Stomach (tissue), 9 donors: ENCODE measurements around the gene FTO. TPM values are rescaled to one million over a fixed set of nuclear protein-coding genes. Genes with fewer than 3 reads are reported as not detected.

ENCODE experiments used
- DNase-seq, 2 donors: peaks; one replicate each; pipeline versions ENCODE4 v3.0.0 to v3.0.0-alpha.2; 2013 to 2019
- H3K27ac ChIP-seq, 5 donors: fragments of 200-600 bp in 4 of 5; sonication (generic) in 4 of 5; one replicate each; pipeline ENCODE4 v1.5.1; 2013 to 2019; ENCODE audit warnings: mild to moderate bottlenecking in 1 of 5, moderate library complexity in 1 of 5
- H3K27me3 ChIP-seq, 3 donors: fragments of 200-600 bp; sonication (generic); one replicate each; pipeline ENCODE4 v1.5.1; 2017 to 2019; ENCODE audit warnings: mixed run types in 1 of 3
- H3K36me3 ChIP-seq, 4 donors: fragments of 200-600 bp; sonication (generic); 1 replicate in 3 of 4; 2 replicates in 1 of 4; pipeline ENCODE4 v1.5.1; 2016 to 2019
- H3K4me1 ChIP-seq, 4 donors: fragments of 200-600 bp; sonication (generic); one replicate each; pipeline ENCODE4 v1.5.1; 2016 to 2019
- H3K4me3 ChIP-seq, 4 donors: fragments of 200-600 bp; sonication (generic) in 3 of 4; one replicate each; pipeline ENCODE4 v1.5.1; 2016 to 2019; ENCODE audit warnings: mild to moderate bottlenecking in 1 of 4
- H3K9me3 ChIP-seq, 4 donors: fragments of 200-600 bp; sonication (generic); one replicate each; pipeline ENCODE4 v1.5.1; 2016 to 2019
- EP300 ChIP-seq: sonication (generic); formaldehyde crosslinking; IDR thresholded peaks from one replicate; pipeline ENCODE4 v1.6.1; 2017; ENCODE audit warnings: antibody characterized with exemption
- POLR2A ChIP-seq, 4 donors: fragments of 450-650 bp; IDR thresholded peaks; one replicate each; pipeline ENCODE4 v1.6.1; 2016; ENCODE audit warnings: antibody characterized with exemption in 4 of 4, control low read depth in 2 of 4, mild to moderate bottlenecking in 1 of 4, moderate library complexity in 1 of 4
- POLR2AphosphoS5 ChIP-seq, 3 donors: sonication (generic); formaldehyde crosslinking; IDR thresholded peaks; one replicate each; pipeline ENCODE4 v1.6.1; 2016; ENCODE audit warnings: antibody characterized with exemption in 3 of 3
- WGBS, 5 donors: extraction: QIAGEN DNeasy Blood & Tissue Kit in 3 of 5; methylation state at CpG; one replicate each; pipeline versions ENCODE4 v1.1.5 to v1.1.7; 2013 to 2018; 5-methylcytosine and 5-hydroxymethylcytosine counted together
- intact Hi-C: fragments of 100-400 bp; cut with DNase I; formaldehyde crosslinking; loops from one replicate; pipeline ENCODE4 v1.15.1; 2023; ENCODE audit warnings: low total_unique reads
- polyA plus RNA-seq, 3 donors: library from polyadenylated mRNA; stranded (reverse); fragments of 200-250 nt; gene quantifications; one replicate each; pipeline ENCODE4 v1.2.3, GENCODE V29; 2013
- total RNA-seq, 5 donors: library from RNA; depleted of rRNA; stranded (reverse); fragments of >200 nt; gene quantifications; one replicate each; pipeline versions ENCODE4 v1.1.0 to v1.2.3, GENCODE V29; 2014 to 2016
- TF ChIP-seq, protein P1 (sequence below), 7 experiments: fragments of 450-650 bp in 4 of 7; fragments of 200-600 bp in 3 of 7; sonication (generic) in 3 of 7; IDR thresholded peaks; one replicate each; pipeline ENCODE4 v1.5.1; 2016 to 2019; ENCODE audit warnings: antibody characterized with exemption in 7 of 7, control low read depth in 2 of 7, mild to moderate bottlenecking in 1 of 7
- donor health status: healthy with polysubstance abuse.
- donor health status: Bipolar disorder and iron deficiency.
- donor health status: healthy.

Gene FTO
- total and polyA plus RNA-seq, 8 donors = 9.3 to 88.7 (median 24.6) TPM

DNA sequence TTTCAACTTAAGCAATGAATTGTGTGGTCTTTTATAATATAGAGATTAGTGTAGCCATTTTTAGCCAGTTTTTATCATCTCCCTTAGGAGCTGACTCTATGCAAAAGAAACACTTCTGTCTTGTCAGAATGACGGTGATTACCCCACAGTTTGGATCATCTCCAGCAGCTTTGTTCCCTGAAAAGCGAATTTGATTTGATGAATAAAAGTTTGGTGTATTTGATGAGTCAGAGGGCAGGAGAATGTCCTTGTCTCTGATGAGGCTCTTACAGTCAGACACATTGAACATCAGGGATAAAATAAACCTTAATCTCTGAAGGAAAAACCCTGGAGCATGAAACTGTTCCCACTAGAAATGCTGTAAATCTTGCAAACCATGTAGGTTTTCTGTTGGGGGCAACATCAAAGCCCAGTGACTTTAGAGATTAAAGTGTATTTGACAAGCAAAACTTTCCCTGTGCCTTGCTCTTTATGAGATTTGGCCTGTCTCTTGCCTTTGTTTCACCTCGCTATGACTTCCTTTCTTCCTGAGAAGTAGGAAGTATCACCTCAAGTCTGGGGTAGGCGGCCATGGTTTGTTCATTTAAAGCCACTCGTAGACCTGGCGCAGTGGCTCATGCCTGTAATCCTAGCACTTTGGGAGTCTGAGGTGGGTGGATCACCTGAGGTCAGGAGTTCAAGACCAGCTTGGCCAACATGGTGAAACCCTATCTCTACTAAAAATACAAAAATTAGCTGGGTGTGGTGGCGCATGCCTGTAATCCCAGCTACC is 209.3 kb downstream of the FTO start:
- no peak for DNase-seq
- H3K4me1 ChIP-seq = peaks cover 0 to 31% (median 21%) of the 10 kb centered on the region in 4 donors
- TF ChIP-seq, protein P1, sequence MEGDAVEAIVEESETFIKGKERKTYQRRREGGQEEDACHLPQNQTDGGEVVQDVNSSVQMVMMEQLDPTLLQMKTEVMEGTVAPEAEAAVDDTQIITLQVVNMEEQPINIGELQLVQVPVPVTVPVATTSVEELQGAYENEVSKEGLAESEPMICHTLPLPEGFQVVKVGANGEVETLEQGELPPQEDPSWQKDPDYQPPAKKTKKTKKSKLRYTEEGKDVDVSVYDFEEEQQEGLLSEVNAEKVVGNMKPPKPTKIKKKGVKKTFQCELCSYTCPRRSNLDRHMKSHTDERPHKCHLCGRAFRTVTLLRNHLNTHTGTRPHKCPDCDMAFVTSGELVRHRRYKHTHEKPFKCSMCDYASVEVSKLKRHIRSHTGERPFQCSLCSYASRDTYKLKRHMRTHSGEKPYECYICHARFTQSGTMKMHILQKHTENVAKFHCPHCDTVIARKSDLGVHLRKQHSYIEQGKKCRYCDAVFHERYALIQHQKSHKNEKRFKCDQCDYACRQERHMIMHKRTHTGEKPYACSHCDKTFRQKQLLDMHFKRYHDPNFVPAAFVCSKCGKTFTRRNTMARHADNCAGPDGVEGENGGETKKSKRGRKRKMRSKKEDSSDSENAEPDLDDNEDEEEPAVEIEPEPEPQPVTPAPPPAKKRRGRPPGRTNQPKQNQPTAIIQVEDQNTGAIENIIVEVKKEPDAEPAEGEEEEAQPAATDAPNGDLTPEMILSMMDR (IDR thresholded peaks at IDR 0.05) = no peak
- TF ChIP-seq POLR2AphosphoS5 (IDR thresholded peaks at IDR 0.05) (no peak), EP300 (no peak), POLR2A (IDR thresholded peaks at IDR 0.05) (no peak)
- intact Hi-C loops = no loop called here
- H3K36me3 ChIP-seq = no peaks in the 10 kb centered on the region
- no peaks in the 10 kb centered on the region for H3K9me3 ChIP-seq
- no peaks in the 10 kb centered on the region for H3K27me3 ChIP-seq
- H3K4me3 ChIP-seq = no peak overlapping the region
- 77 to 85% (median 81%) methylated on average over 7 of the region's 7 CpGs for WGBS, 5 donors
- no peak overlapping the region for H3K27ac ChIP-seq

DNA sequence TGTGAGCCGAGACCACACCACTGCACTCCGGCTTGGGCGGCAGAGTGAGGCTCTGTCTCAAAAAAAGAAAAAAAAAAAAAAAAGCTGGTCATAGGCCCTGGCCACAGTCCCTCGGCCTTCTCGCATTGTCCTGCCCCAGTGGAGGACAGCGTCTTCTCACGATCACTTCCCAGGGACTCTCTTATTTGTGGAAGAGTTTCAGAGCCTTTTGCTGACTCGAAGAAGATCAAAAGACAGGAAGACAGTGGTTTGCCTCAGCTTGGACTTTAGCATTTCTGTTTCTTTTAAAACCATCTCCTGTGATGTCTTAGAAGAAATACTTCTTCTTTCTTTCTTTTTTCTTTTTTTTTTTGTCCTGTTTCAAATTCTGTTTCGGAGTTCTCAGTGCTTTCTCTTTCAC is 210.0 kb downstream of the FTO start:
- Histone ChIP-seq H3K27me3 (no peaks in the 10 kb centered on the region), H3K27ac (no peak overlapping the region), H3K36me3 (no peaks in the 10 kb centered on the region), H3K4me1 (peaks cover 0 to 31% (median 20%) of the 10 kb centered on the region in 4 donors), H3K9me3 (no peaks in the 10 kb centered on the region), H3K4me3 (no peak overlapping the region)
- intact Hi-C loops = no loop called here
- TF ChIP-seq EP300 (no peak), POLR2AphosphoS5 (IDR thresholded peaks at IDR 0.05) (no peak), POLR2A (IDR thresholded peaks at IDR 0.05) (no peak)
- TF ChIP-seq, protein P1 (IDR thresholded peaks at IDR 0.05) = no peak
- WGBS, 5 donors = 70 to 87% (median 79%) methylated on average over 9 of the region's 9 CpGs
- DNase-seq = no peak

DNA sequence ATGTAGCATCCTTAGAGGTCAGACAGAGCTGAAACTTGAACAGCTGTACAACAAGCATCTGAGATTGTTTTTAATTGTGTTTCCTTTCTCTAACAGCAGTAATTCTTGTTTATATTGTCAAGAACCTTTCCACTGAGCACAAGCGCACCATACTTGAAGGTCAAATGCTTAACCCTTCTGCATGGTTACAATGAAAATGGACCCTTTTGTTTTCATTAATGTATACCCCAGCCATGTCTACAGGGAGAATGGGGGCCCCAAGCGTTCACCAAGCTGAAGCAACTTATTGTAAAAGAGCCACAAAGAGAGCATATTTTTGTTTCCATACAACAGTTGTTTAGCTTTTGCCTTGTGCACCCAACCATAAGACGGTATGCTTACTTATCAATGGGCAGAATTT is 210.8 kb downstream of the FTO start:
- WGBS, 5 donors = 83 to 94% (median 92%) methylated on average over 3 of the region's 3 CpGs
- intact Hi-C loops = no loop called here

DNA sequence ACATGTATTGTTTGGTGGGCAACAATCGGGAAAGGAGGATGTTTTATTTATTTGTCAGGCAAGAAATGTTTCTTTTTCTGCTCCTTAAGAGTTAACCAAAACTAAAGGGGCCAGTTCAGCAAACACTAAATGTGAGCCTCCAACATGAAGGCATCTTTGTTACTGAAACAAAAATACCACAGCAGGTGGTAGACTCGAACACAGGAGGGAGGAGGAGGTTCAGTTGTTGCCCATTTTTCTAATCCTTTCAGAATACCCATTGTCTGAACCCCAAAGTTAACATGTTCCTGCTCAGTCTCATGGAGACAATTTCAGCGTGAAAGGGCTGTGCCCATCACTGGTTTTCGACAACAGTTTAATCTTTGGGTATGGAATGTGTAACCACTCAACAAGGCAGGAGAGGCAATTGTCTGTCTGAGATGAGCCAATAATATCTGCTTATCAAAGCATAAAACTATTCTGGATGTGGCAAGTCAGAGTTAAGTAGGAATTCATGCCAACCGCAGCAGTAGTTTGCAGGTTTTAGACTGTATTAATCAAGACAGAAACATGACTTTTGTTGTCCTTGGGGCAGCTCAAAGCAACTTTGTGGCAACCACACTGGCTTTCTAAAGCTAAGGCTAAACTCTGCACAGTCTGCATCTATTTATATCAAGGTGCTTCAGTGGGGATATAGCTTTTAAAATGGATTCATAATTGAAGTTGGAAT is 211.7 kb downstream of the FTO start:
- no peak for DNase-seq
- intact Hi-C loops = no loop called here
- TF ChIP-seq POLR2A (IDR thresholded peaks at IDR 0.05) (no peak), EP300 (no peak), POLR2AphosphoS5 (IDR thresholded peaks at IDR 0.05) (no peak)
- TF ChIP-seq, protein P1 (IDR thresholded peaks at IDR 0.05) = no peak
- peaks cover 0 to 31% (median 17%) of the 10 kb centered on the region in 4 donors for H3K4me1 ChIP-seq
- H3K9me3 ChIP-seq = no peaks in the 10 kb centered on the region
- H3K27me3 ChIP-seq = no peaks in the 10 kb centered on the region
- 89 to 95% (median 92%) methylated on average over 5 of the region's 5 CpGs for WGBS, 5 donors
- H3K4me3 ChIP-seq = no peak overlapping the region
- no peak overlapping the region for H3K27ac ChIP-seq
- H3K36me3 ChIP-seq = no peaks in the 10 kb centered on the region

More for the DNA sequence above, 210.8 kb downstream of the FTO start:
- Histone ChIP-seq H3K4me1 (peaks cover 0 to 31% (median 17%) of the 10 kb centered on the region in 4 donors), H3K27me3 (no peaks in the 10 kb centered on the region), H3K9me3 (no peaks in the 10 kb centered on the region), H3K4me3 (no peak overlapping the region), H3K27ac (no peak overlapping the region), H3K36me3 (no peaks in the 10 kb centered on the region)
- DNase-seq = no peak
- TF ChIP-seq POLR2AphosphoS5 (IDR thresholded peaks at IDR 0.05) (no peak), POLR2A (IDR thresholded peaks at IDR 0.05) (no peak)
- TF ChIP-seq, protein P1 (IDR thresholded peaks at IDR 0.05) = no peak
